ENCODE data around the gene RRAS. TPM values are rescaled to one million over a fixed set of nuclear protein-coding genes. Genes with fewer than 3 reads are reported as not detected.

The RRAS gene
- total and polyA plus RNA-seq, 4 donors = 4.1 to 18.5 (median 11.1) TPM

DNA sequence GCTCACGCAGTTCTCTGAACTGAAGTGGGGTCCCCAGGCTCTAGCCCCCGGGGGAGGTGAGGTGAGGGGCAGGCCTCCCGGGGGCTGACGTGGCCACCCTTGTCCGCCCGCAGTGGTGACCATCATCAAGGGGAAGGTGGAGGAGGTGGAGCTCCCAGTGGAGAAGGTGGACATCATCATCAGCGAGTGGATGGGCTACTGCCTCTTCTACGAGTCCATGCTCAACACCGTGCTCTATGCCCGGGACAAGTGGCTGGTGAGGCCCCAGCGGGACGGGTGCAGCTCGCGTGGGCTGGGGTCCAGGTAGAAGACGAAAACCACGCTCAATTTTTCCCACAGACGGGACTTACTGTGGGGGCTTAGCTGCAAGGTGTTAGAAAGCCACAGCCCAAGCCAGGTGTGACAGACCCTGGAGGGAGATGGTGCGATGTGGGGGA lies 43.9 kb upstream of the RRAS start (continued):
- TF ChIP-seq, protein P1, sequence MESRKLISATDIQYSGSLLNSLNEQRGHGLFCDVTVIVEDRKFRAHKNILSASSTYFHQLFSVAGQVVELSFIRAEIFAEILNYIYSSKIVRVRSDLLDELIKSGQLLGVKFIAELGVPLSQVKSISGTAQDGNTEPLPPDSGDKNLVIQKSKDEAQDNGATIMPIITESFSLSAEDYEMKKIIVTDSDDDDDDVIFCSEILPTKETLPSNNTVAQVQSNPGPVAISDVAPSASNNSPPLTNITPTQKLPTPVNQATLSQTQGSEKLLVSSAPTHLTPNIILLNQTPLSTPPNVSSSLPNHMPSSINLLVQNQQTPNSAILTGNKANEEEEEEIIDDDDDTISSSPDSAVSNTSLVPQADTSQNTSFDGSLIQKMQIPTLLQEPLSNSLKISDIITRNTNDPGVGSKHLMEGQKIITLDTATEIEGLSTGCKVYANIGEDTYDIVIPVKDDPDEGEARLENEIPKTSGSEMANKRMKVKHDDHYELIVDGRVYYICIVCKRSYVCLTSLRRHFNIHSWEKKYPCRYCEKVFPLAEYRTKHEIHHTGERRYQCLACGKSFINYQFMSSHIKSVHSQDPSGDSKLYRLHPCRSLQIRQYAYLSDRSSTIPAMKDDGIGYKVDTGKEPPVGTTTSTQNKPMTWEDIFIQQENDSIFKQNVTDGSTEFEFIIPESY (IDR thresholded peaks at IDR 0.05) = no peak
- TF ChIP-seq HNF4G (IDR thresholded peaks at IDR 0.05) = no peak
- no peak for TF ChIP-seq RAD21 (IDR thresholded peaks at IDR 0.05)
- no peak for TF ChIP-seq MAX (IDR thresholded peaks at IDR 0.05)
- no peak for TF ChIP-seq RXRA (IDR thresholded peaks at IDR 0.05)

DNA sequence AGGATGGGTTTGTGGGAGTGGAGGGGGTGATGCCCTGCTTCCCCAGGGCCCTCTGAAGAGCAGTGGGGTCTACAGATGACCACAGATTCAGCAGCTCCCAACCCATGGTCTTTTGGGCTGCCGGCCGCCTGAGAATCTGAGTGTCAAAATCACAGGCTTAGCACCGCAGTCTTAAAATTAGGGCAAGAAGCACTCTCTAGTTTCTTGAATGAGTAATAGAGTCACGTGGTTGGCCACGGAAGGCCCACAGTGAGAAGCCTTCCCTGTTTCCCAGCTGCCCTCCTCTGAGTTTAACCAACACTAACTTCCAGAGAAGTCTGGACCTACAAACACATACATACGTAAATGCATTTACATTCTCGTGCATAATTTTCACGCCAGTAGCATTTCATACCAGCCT lies 42.3 kb upstream of the RRAS start:
- no peak overlapping the region for H3K4me3 ChIP-seq (ENCODE audit: low read depth in 1 of 3, low read length in 3 of 3)
- no peak for DNase-seq (ENCODE audit: low spot score)
- peaks cover 2 to 37% (median 20%) of the 10 kb centered on the region in 4 donors for H3K4me1 ChIP-seq (ENCODE audit: control insufficient read depth in 4 of 4, insufficient read depth in 4 of 4, low read length in 3 of 4)
- H3K9me3 ChIP-seq (ENCODE audit: control insufficient read depth in 4 of 4, low read length in 3 of 4) = no peaks in the 10 kb centered on the region
- no peak for TF ChIP-seq GABPA (IDR thresholded peaks at IDR 0.05 in 1 of 2, conservative IDR thresholded peaks at IDR 0.05 in 1 of 2)
- no peak for TF ChIP-seq NR2F2 (IDR thresholded peaks at IDR 0.05)
- no peak for TF ChIP-seq JUND (IDR thresholded peaks at IDR 0.05)
- TF ChIP-seq FOXA2 (IDR thresholded peaks at IDR 0.05) = no peak
- TF ChIP-seq SP1 (IDR thresholded peaks at IDR 0.05) = no peak
- no peak for TF ChIP-seq YY1 (IDR thresholded peaks at IDR 0.05)
- TF ChIP-seq RAD21 (IDR thresholded peaks at IDR 0.05) = no peak
- no peak for TF ChIP-seq HNF4G (IDR thresholded peaks at IDR 0.05)
- TF ChIP-seq ATF3 (IDR thresholded peaks at IDR 0.05) = no peak
- TF ChIP-seq EGR1 (IDR thresholded peaks at IDR 0.05; ENCODE audit: low read depth in 2 of 2) = no peak
- TF ChIP-seq, protein P2, sequence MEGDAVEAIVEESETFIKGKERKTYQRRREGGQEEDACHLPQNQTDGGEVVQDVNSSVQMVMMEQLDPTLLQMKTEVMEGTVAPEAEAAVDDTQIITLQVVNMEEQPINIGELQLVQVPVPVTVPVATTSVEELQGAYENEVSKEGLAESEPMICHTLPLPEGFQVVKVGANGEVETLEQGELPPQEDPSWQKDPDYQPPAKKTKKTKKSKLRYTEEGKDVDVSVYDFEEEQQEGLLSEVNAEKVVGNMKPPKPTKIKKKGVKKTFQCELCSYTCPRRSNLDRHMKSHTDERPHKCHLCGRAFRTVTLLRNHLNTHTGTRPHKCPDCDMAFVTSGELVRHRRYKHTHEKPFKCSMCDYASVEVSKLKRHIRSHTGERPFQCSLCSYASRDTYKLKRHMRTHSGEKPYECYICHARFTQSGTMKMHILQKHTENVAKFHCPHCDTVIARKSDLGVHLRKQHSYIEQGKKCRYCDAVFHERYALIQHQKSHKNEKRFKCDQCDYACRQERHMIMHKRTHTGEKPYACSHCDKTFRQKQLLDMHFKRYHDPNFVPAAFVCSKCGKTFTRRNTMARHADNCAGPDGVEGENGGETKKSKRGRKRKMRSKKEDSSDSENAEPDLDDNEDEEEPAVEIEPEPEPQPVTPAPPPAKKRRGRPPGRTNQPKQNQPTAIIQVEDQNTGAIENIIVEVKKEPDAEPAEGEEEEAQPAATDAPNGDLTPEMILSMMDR (IDR thresholded peaks at IDR 0.05; ENCODE audit: low read depth, low read length, missing input control) = no peak
- TF ChIP-seq FOXA1 (IDR thresholded peaks at IDR 0.05) = no peak
- no peak for TF ChIP-seq TAF1 (conservative IDR thresholded peaks at IDR 0.05)
- no peak for TF ChIP-seq MAX (IDR thresholded peaks at IDR 0.05)
- TF ChIP-seq REST (IDR thresholded peaks at IDR 0.05) = no peak
- TF ChIP-seq RXRA (IDR thresholded peaks at IDR 0.05) = no peak
- no peaks in the 10 kb centered on the region for H3K27me3 ChIP-seq (ENCODE audit: control insufficient read depth in 4 of 4, insufficient read depth in 4 of 4, low read length in 3 of 4)
- H3K9ac ChIP-seq (ENCODE audit: low read depth in 1 of 2, low read length in 2 of 2) = no peak overlapping the region
- no peak overlapping the region for H3K27ac ChIP-seq (ENCODE audit: low read depth in 1 of 2, low read length in 2 of 2)
- WGBS = 94% methylated on average over 8 of the region's 8 CpGs
- peaks cover 6 to 42% (median 14%) of the 10 kb centered on the region in 4 donors for H3K36me3 ChIP-seq (ENCODE audit: control insufficient read depth in 4 of 4, insufficient read depth in 3 of 4, low read depth in 1 of 4, low read length in 3 of 4)

Measured in liver (tissue), 9 donors.